Neural progenitor cell (in vitro differentiated cells): ENCODE results near the gene IQSEC3. TPM values are rescaled to one million over a fixed set of nuclear protein-coding genes. Genes with fewer than 3 reads are reported as not detected.

Source experiments
- DNase-seq: peaks from one replicate; pipeline ENCODE4 v3.0.0-alpha.2; 2016; ENCODE audit warnings: low spot score
- H2AFZ ChIP-seq: fragments of 200-600 bp; sonication (generic); replicated peaks from 2 replicates; pipeline ENCODE4 v1.6.1; 2016; ENCODE audit warnings: antibody characterized with exemption
- H3F3A ChIP-seq: fragments of 200-600 bp; sonication (generic); 2 replicates; pipeline ENCODE4 v1.6.1; 2016; ENCODE audit warnings: antibody characterized with exemption, low read depth
- H3K27ac ChIP-seq: fragments of 200-600 bp; sonication (generic); 2 replicates; pipeline ENCODE4 v1.5.1; 2016; ENCODE audit warnings: mild to moderate bottlenecking
- H3K27me3 ChIP-seq: fragments of 200-600 bp; sonication (generic); 2 replicates; pipeline ENCODE4 v1.6.1; 2016; ENCODE audit warnings: mild to moderate bottlenecking, moderate library complexity
- H3K36me3 ChIP-seq: fragments of 200-600 bp; sonication (generic); 2 replicates; pipeline ENCODE4 v1.5.1; 2016
- H3K4me1 ChIP-seq: fragments of 200-600 bp; sonication (generic); 2 replicates; pipeline ENCODE4 v1.6.1; 2016; ENCODE audit warnings: mixed run types
- H3K4me2 ChIP-seq: fragments of 200-600 bp; sonication (generic); 2 replicates; pipeline ENCODE4 v1.6.1; 2016
- H3K4me3 ChIP-seq: fragments of 200-600 bp; sonication (generic); 2 replicates; pipeline ENCODE4 v1.5.1; 2016
- H3K79me2 ChIP-seq: fragments of 200-600 bp; sonication (generic); 2 replicates; pipeline ENCODE4 v1.6.1; 2016; ENCODE audit warnings: low read depth
- H3K9ac ChIP-seq: fragments of 200-600 bp; sonication (generic); 2 replicates; pipeline ENCODE4 v1.6.1; 2016
- H3K9me3 ChIP-seq: fragments of 200-600 bp; sonication (generic); 2 replicates; pipeline ENCODE4 v1.5.1; 2016; ENCODE audit warnings: low read depth
- H4K20me1 ChIP-seq: fragments of 200-600 bp; sonication (generic); 2 replicates; pipeline ENCODE4 v1.6.1; 2016; ENCODE audit warnings: low read depth
- H3K27ac Mint-ChIP-seq: 3 replicates; pipeline ENCODE4 v1.8.0; 2021; ENCODE audit warnings: mixed read lengths
- H3K27me3 Mint-ChIP-seq: 2 replicates; pipeline ENCODE4 v1.8.0; 2022; ENCODE audit warnings: low read depth, mild to moderate bottlenecking, inconsistent platforms, moderate library complexity, mixed read lengths; ENCODE audit not compliant: insufficient read depth
- H3K36me3 Mint-ChIP-seq: 3 replicates; pipeline ENCODE4 v1.8.0; 2021; ENCODE audit warnings: mixed read lengths
- H3K4me1 Mint-ChIP-seq: 3 replicates; pipeline ENCODE4 v1.8.0; 2021; ENCODE audit warnings: mixed read lengths
- H3K4me3 Mint-ChIP-seq: 3 replicates; pipeline ENCODE4 v1.8.0; 2021; ENCODE audit warnings: mild to moderate bottlenecking, moderate library complexity, mixed read lengths
- H3K9me3 Mint-ChIP-seq: 3 replicates; pipeline ENCODE4 v1.8.0; 2020; ENCODE audit warnings: mixed read lengths
- CTCF ChIP-seq: fragments of 200-600 bp; sonication (generic); IDR thresholded peaks from 2 replicates; pipeline ENCODE4 v1.5.1; 2017; ENCODE audit warnings: antibody characterized with exemption, mild to moderate bottlenecking
- EZH2 ChIP-seq: fragments of 200-600 bp; sonication (generic); IDR thresholded peaks from 2 replicates; pipeline ENCODE4 v1.6.1; 2017; ENCODE audit warnings: antibody characterized with exemption, mild to moderate bottlenecking, moderate library complexity
- EZH2phosphoT487 ChIP-seq: fragments of 200-600 bp; sonication (generic); IDR thresholded peaks from 2 replicates; pipeline ENCODE4 v1.6.1; 2017; ENCODE audit warnings: antibody characterized with exemption
- total RNA-seq: library from RNA; depleted of rRNA; stranded (reverse); fragments of >200 nt; gene quantifications from 2 replicates; pipeline ENCODE4 v1.2.3, GENCODE V29; 2015; ENCODE audit warnings: low replicate concordance

Gene IQSEC3
- total RNA-seq, 1 donor from 2014 or later: 0.09 TPM

- Histone ChIP-seq H3K27me3 (peaks cover 32% of the 10 kb centered on the region), H3K36me3 (no peaks in the 10 kb centered on the region), H4K20me1 (no peaks in the 10 kb centered on the region), H2AFZ (no peak overlapping the region), H3K9me3 (no peaks in the 10 kb centered on the region), H3F3A (no peaks in the 10 kb centered on the region), H3K4me3 (no peak overlapping the region), H3K4me1 (no peaks in the 10 kb centered on the region), H3K79me2 (no peaks in the 10 kb centered on the region), H3K4me2 (no peak overlapping the region), H3K9ac (no peak overlapping the region), H3K27ac (no peak overlapping the region)
- Mint-ChIP-seq H3K4me3 (no peak overlapping the region), H3K27me3 (peaks cover 15% of the 10 kb centered on the region), H3K36me3 (no peaks in the 10 kb centered on the region), H3K9me3 (no peaks in the 10 kb centered on the region), H3K27ac (no peak overlapping the region), H3K4me1 (peaks cover 6% of the 10 kb centered on the region)
- no peak for DNase-seq
- no peak for TF ChIP-seq EZH2phosphoT487
- TF ChIP-seq EZH2: no peak
- no peak for TF ChIP-seq CTCF
Observed at GRCh38 chr12:184811-185575, 118.4 kb downstream of the IQSEC3 start.

GRCh38 chr12:185576-185955 lies 119.0 kb downstream of the IQSEC3 start:
- Histone ChIP-seq H3K4me1 (no peaks in the 10 kb centered on the region), H2AFZ (no peak overlapping the region), H3K4me2 (no peak overlapping the region), H3K27me3 (peaks cover 37% of the 10 kb centered on the region), H3K4me3 (no peak overlapping the region), H3K9me3 (no peaks in the 10 kb centered on the region), H3F3A (no peaks in the 10 kb centered on the region), H3K79me2 (no peaks in the 10 kb centered on the region), H3K9ac (no peak overlapping the region), H4K20me1 (no peaks in the 10 kb centered on the region), H3K27ac (no peak overlapping the region), H3K36me3 (no peaks in the 10 kb centered on the region)
- Mint-ChIP-seq H3K36me3 (no peaks in the 10 kb centered on the region), H3K4me3 (peak overlapping the region; percentile 57), H3K9me3 (no peaks in the 10 kb centered on the region), H3K27me3 (peaks cover 16% of the 10 kb centered on the region), H3K27ac (no peak overlapping the region), H3K4me1 (peaks cover 4% of the 10 kb centered on the region)
- no peak for DNase-seq
- TF ChIP-seq EZH2phosphoT487 (no peak), EZH2 (no peak), CTCF (no peak)

- Histone ChIP-seq H3K9me3 (no peaks in the 10 kb centered on the region), H2AFZ (no peak overlapping the region), H3K9ac (no peak overlapping the region), H3K36me3 (no peaks in the 10 kb centered on the region), H3K4me1 (no peaks in the 10 kb centered on the region), H3K4me3 (no peak overlapping the region), H3K79me2 (no peaks in the 10 kb centered on the region), H4K20me1 (no peaks in the 10 kb centered on the region), H3K27me3 (peaks cover 38% of the 10 kb centered on the region), H3K4me2 (no peak overlapping the region), H3F3A (no peaks in the 10 kb centered on the region), H3K27ac (no peak overlapping the region)
- H3K9me3 Mint-ChIP-seq: no peaks in the 10 kb centered on the region
- peak overlapping the region; percentile 57 for H3K4me3 Mint-ChIP-seq
- peaks cover 4% of the 10 kb centered on the region for H3K4me1 Mint-ChIP-seq
- TF ChIP-seq CTCF (no peak), EZH2 (no peak), EZH2phosphoT487 (no peak)
- H3K36me3 Mint-ChIP-seq: no peaks in the 10 kb centered on the region
- no peak overlapping the region for H3K27ac Mint-ChIP-seq
- no peak for DNase-seq
- H3K27me3 Mint-ChIP-seq: peaks cover 19% of the 10 kb centered on the region
Observed at GRCh38 chr12:186006-186625, 119.5 kb downstream of the IQSEC3 start.
